Psoas muscle (tissue), 8 donors: ENCODE results near the gene RSPH6A. TPM values are rescaled to one million over a fixed set of nuclear protein-coding genes. Genes with fewer than 3 reads are reported as not detected.
"Not testable (repeated sequence)": the region's sequence is repeated elsewhere in the genome, so short reads cannot be mapped to it uniquely, and the experiment has no call there.

Experiments used
- ATAC-seq, 4 donors: fragments of 200-7000 bp; cut with Tn5 transposase; one replicate each; pipeline ENCODE4 v1.9.1; 2020; ENCODE audit warnings: moderate library complexity in 3 of 4, mild to moderate bottlenecking in 2 of 4
- DNase-seq, 2 donors: peaks; one replicate each; pipeline ENCODE4 v3.0.0-alpha.2; 2020
- H3K27ac ChIP-seq: fragments of 200-600 bp; one replicate; pipeline ENCODE4 v1.8.0; 2022
- H3K27me3 ChIP-seq, 3 donors: fragments of 200-600 bp in 1 of 3; one replicate each; pipeline versions ENCODE4 v1.6.1 to v1.8.0; 2013 to 2022; ENCODE audit warnings: low read length in 2 of 3, mild to moderate bottlenecking in 2 of 3, moderate library complexity in 1 of 3; ENCODE audit not compliant: insufficient read depth in 3 of 3
- H3K36me3 ChIP-seq, 2 donors: fragments of 200-600 bp in 1 of 2; one replicate each; pipeline versions ENCODE4 v1.6.1 to v1.8.0; 2013 to 2022; ENCODE audit warnings: low read depth in 1 of 2, mild to moderate bottlenecking in 1 of 2, moderate library complexity in 1 of 2; ENCODE audit not compliant: insufficient read depth in 1 of 2
- H3K4me1 ChIP-seq: fragments of 200-600 bp; one replicate; pipeline ENCODE4 v1.8.0; 2022
- H3K4me3 ChIP-seq: fragments of 200-600 bp; one replicate; pipeline ENCODE4 v1.8.0; 2022; ENCODE audit warnings: mild to moderate bottlenecking
- H3K9me3 ChIP-seq: fragments of 200-600 bp; one replicate; pipeline ENCODE4 v1.8.0; 2022
- CTCF ChIP-seq: fragments of 200-600 bp; IDR thresholded peaks from one replicate; pipeline ENCODE4 v1.8.0; 2022; ENCODE audit warnings: antibody characterized with exemption
- WGBS, 3 donors: extraction: QIAGEN DNeasy Blood & Tissue Kit; methylation state at CpG; one replicate each; pipeline versions ENCODE4 v1.1.6 to v1.1.7; 2013; 5-methylcytosine and 5-hydroxymethylcytosine counted together
- intact Hi-C, 2 donors: fragments of 100-400 bp; cut with DNase I; formaldehyde crosslinking; loops; one replicate each; pipeline versions ENCODE4 v1.11.0 to v1.14.2; 2022
- polyA plus RNA-seq, 3 donors: library from polyadenylated mRNA; stranded (reverse); fragments of 200-250 nt; gene quantifications; one replicate each; pipeline ENCODE4 v1.2.3, GENCODE V29; 2013
- total RNA-seq, 4 donors: library from RNA; stranded (reverse); fragmentation: NEBNext Ultra II Directional in 2 of 4; extraction: Animal tissue kit (Norgen Biotek cat#: 25700) in 2 of 4; gene quantifications; one replicate each; pipeline versions ENCODE4 v1.2.1 to v1.2.4, GENCODE V29; 2021 to 2023
- donor health status: healthy with polysubstance abuse.
- donor health status: DM: no; HTN: no; CAD: no; lungs with moderate emphysema.
- donor health status: Bipolar disorder and iron deficiency.
- donor health status: healthy.
- donor health status: DM: yes; HTN: yes; CAD: no.
- donor health status: DM: no; HTN: no; CAD: no.
- donor health status: DM: no; HTN: no; CAD: no.
- donor health status: DM: yes; HTN: yes; CAD: no.

Gene RSPH6A
- total and polyA plus RNA-seq, 7 donors = 0.03 to 0.15 (median 0.09) TPM; not detected in 3

GRCh38 chr19:45800070-45800553, 15.0 kb downstream of the RSPH6A start:
- Histone ChIP-seq H3K27ac (peak overlapping the region; percentile 62), H3K4me1 (peaks cover 15% of the 10 kb centered on the region), H3K27me3 (no peaks in the 10 kb centered on the region), H3K9me3 (no peaks in the 10 kb centered on the region), H3K36me3 (no peaks in the 10 kb centered on the region), H3K4me3 (no peak overlapping the region)
- DNase-seq = no peak
- WGBS, 3 donors = 67 to 81% (median 73%) methylated on average over 7 to 8 of the region's 8 CpGs
- intact Hi-C loops = no loop called here
- no peak for TF ChIP-seq CTCF
- ATAC-seq = peak; percentile 11 to 33 (median 24)

GRCh38 chr19:45799541-45799940, 15.6 kb downstream of the RSPH6A start:
- DNase-seq, H3K27me3 ChIP-seq, H3K9me3 ChIP-seq, H3K4me3 ChIP-seq, H3K36me3 ChIP-seq: not testable (repeated sequence)
- intact Hi-C loops = loop anchor here (1.0 to 2.0 kb wide), 2 partner anchors 29 kb away; no protein-coding TSS in a partner anchor
- WGBS, 3 donors = 18 to 45% (median 24%) methylated on average over 5 of the region's 5 CpGs
- peaks cover 15% of the 10 kb centered on the region for H3K4me1 ChIP-seq
- H3K27ac ChIP-seq = peak overlapping the region; percentile 62
- peak; percentile 63 to 81 (median 73) for ATAC-seq

GRCh38 chr19:45798995-45799517, 16.1 kb downstream of the RSPH6A start:
- intact Hi-C loops = loop anchor here (1.0 to 2.0 kb wide), 2 partner anchors 28 to 29 kb away; no protein-coding TSS in a partner anchor
- peak overlapping the region; percentile 62 for H3K27ac ChIP-seq
- no peaks in the 10 kb centered on the region for H3K9me3 ChIP-seq
- ATAC-seq (peak; percentile 70 to 87 (median 80)), DNase-seq (peak; percentile 57 to 80)
- WGBS, 3 donors = 2 to 3% (median 2%) methylated on average over 10 of the region's 10 CpGs
- TF ChIP-seq CTCF = peak; percentile 91
- H3K4me1 ChIP-seq = peaks cover 15% of the 10 kb centered on the region
- H3K27me3 ChIP-seq = no peaks in the 10 kb centered on the region
- no peaks in the 10 kb centered on the region for H3K36me3 ChIP-seq
- no peak overlapping the region for H3K4me3 ChIP-seq

GRCh38 chr19:45794627-45795026, 20.5 kb downstream of the RSPH6A start:
- ATAC-seq (no peak), DNase-seq (no peak)
- intact Hi-C loops = no loop called here
- no peak for TF ChIP-seq CTCF
- Histone ChIP-seq H3K27ac (no peak overlapping the region), H3K4me1 (peaks cover 24% of the 10 kb centered on the region), H3K4me3 (no peak overlapping the region), H3K36me3 (peaks cover 0 to 14% of the 10 kb centered on the region in 2 donors), H3K9me3 (no peaks in the 10 kb centered on the region), H3K27me3 (no peaks in the 10 kb centered on the region)
- WGBS, 3 donors = 64 to 74% (median 64%) methylated on average over 2 of the region's 2 CpGs

GRCh38 chr19:45793876-45794275, 21.2 kb downstream of the RSPH6A start:
- Histone ChIP-seq H3K9me3 (no peaks in the 10 kb centered on the region), H3K27ac (no peak overlapping the region), H3K36me3 (peaks cover 0 to 21% of the 10 kb centered on the region in 2 donors), H3K4me3 (no peak overlapping the region), H3K4me1 (peaks cover 22% of the 10 kb centered on the region), H3K27me3 (no peaks in the 10 kb centered on the region)
- no peak for DNase-seq
- ATAC-seq = no peak
- TF ChIP-seq CTCF = no peak
- 54 to 64% (median 60%) methylated on average over 6 of the region's 6 CpGs for WGBS, 3 donors
- intact Hi-C loops = no loop called here
